Activated CD4-positive, alpha-beta T cell treated with anti-CD3 and anti-CD28 coated beads, Interleukin-2, Interleukin-4, amounts not matched to agents 100 ng/mL and 50 ng/mL, durations not matched to agents 16 hours and 8 hours (primary cell): Measurements from ENCODE around the gene HTRA3.

ENCODE experiments used
- DNase-seq: peaks from one replicate; pipeline ENCODE4 v3.0.0-alpha.2; 2020; ENCODE audit warnings: low spot score

The HTRA3 gene

DNA sequence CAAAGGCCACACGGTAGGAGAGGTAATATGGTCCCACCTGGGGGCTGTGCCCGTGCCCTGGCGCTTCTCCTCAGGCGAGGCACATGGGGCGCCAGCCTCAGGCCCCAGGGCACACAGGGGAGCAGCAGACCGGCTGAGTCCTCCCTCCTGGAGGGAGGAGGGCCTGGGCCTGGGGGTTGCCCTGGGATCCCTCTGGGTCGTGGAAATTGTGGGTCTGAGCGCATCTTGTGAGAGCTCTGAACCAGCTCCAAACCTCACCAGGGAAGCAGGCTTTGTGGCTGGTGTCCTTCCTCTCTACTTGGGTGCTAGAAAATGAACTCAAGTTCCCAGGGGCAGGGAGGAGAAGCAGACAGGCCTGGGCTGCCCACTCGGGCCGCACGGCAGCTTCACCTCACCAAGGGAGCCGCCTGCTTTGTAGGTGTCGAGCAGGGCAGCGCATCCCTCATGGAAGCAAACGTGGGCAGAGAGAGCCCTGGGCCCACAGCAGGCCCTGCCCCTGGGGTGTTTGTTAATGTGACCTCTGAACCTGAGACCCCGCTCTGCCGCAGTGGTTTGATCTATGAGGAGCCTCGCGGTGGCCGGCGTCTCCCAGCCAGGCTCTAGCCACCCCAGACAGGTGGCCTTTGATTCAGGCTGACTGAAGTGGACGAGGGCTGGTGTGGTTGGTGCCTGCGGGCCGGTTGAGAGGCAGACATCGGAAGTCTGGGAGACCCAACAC is 10.8 kb downstream of the HTRA3 start:
- DNase-seq: no peak

DNA sequence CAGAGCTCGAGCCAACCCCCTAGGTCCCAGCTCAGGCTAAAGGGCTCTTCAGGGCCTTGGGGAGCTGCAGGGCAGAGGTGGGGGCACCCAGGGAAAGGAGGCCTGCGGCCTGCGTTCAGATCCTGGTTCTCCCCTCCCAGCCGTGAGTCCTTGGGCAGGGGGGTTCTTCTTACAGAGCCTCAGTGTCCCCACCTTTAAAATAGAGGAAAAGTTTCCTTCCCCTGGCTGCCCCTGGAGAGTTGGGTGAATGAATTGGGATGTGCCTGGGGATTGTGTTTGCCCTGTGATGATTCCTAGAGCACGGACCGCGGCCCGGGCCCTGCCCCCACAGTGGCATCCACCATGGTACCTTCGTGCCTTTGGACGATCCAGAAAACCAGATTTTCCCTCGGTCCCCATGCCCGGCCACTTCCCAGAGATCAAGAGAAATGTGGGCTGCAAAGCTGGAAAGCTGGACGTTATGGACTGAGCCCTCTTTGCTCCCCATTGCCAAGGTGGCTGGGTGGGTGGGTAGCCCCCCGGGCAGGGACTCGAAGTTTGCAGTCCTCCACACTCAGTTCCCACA is 11.4 kb downstream of the HTRA3 start:
- no peak for DNase-seq

DNA sequence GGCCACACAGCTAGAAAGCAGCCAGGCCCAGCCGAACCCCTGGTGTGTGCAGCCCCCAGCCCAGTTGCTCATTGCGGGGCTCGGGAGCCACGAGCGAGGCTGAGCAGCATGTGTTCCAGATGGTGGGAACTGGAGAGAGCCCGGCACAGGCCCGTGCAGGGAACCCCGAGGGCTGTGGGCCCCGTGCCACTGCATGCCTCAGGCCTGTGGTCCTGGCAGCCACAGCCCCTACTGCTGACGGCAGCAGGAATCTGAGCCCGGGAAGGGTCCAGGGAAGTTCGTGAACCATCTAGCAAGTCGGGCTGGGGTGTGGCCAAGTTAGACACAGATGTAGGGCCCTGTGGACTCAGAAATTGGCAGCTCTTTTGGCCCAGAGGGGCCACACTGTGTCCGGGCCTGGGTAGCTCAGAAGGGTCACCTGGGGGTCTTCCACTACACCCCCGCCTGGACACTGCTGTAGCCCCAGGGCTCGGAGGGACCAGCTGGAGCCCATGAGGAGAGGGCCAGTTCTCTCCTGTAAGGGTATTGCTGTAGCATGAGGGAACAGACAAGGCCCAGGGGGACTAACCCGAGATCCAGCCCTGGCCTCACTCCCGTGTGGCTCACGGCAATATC is 12.1 kb downstream of the HTRA3 start:
- no peak for DNase-seq

DNA sequence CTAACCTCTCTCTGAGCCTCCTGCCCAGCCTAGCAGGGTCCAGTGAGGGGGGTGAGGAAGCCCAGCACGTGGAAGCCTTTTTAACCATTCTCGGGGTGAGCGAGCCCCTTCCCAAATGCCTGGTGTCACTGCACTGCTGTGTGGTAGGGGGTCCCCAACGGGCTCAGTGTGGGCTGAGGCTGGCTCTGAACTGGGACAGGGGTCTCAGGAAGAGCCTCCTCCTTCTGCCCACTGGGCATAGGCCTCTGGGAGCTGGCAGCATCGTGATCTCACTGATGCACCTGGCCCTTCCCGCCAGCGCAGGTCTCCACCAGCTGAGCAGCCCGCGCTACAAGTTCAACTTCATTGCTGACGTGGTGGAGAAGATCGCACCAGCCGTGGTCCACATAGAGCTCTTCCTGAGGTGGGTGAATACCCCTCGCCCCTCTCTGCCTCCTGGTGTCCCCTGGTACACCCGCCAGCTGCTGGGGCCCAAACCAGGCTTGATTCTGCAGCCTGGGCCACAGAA is 12.6 kb downstream of the HTRA3 start:
- DNase-seq: no peak

DNA sequence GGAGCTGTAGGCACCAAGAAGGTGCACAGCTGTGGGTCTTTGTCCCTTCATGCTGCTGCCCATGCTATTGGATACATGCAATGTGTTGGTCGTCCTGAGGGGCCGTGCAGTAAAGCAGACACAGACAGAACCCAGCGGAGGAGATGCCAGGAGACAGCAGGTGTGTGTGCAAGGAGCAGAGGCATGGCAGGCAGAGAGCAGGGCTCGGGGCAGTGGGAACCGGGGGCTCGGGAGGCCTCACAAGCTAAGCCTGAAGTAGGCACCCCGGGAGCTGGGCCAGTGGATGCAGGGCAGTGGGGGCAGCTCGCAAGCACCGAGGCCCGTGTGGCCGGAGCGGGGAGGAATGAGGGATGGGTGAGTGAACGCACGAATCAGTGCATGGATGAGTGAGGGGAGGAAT is 13.2 kb downstream of the HTRA3 start:
- DNase-seq: no peak

DNA sequence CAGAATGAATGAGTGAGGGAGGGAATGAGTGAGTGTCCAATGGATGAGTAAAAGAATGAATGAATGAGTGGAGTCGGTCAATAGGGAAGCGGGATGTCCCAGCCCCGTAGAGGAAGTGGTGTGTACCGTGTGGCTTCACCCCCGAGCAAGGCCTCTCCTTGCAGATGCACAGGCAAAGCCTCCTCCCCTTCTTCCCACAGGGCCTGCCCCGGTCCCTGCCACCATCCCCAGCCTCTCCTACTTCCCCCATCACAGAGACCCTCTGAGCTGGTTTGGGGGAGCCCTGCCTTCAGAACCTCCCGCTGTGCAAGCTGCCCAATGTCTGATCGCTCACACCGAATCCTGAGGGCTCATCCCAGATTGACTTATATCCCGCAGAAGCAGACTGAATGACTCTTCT is 13.6 kb downstream of the HTRA3 start:
- DNase-seq: no peak

DNA sequence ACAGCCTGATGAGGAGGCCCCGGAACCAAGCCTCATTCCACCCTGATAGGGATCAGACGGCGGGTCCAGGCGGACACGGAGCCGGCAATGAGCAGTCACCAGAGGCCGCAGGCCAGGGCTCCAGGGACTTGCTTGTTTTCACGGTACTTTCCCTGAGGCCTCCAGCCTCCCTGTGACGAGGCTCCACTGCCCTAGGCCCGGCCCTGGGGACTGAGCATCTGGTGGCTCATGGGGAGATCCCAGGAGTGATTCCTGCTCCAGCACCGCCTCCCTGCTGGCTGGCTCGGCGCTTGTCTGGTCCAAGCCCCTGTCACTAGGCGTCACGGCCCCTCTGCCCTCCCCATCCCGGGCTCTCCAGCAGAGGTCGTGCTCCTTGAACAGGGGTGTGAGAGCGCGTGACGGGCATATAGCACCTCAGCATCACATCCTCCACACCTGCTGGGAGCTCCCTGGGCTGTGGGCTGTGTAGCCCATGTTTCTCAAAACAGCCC is 14.1 kb downstream of the HTRA3 start:
- no peak for DNase-seq

DNA sequence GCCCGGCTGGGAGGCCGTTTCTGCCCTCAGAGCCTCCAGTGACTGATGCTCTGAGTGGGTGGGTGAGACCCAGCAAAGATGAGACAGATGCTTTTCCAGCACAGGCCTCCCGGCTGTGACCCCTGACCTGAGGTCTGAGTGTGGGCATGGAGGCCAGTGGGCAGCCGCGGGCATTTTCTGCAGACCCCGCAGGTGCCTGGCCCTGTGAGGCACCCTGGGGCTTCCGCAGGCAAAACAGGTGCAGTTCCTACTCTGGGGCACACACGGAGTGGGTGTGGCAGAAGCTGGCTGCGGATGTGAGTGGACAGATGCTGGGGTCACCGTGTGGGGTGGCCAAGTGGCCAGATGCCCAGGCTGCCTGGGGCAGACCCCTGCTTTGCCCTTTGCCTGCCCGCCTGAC is 14.8 kb downstream of the HTRA3 start:
- no peak for DNase-seq

DNA sequence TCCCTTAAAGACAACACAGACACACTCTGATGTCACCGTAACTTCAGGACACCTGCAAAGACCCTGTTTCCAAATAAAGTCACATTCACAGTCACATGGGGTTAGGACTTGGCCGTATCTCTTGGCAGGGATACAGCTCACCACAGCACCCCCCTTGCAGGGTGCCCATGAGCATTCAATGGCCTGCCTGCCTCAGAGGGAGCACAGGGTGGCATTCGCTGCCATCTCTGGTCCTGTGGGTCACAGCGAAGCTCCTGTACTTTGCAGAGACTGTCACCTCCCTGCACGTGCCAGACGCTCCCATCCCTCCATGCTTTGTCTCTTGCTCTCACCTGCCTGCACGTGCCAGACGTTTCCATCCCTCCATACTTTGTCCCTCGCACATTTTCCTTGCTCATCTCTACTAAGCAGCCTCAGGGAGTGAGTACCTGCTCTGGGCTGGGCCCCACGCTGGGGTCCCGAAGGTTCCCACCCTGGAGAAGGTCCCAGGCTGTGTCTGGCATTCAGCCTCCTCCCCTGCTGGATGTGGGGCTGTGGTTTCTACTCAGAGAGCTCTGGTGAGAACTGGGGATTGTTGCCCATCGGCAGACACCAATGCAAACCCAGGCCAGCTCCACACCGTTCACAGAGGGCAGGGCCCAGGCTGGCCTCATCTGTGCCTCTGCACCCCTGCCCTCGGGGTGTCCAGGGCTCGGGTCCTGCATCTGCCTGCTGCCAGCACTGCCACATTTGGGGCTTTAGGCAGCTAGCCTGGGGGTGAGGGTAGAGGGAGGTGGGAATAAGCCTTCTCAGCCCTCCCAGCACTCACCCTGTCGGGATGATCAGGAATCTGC is 15.8 kb downstream of the HTRA3 start:
- no peak for DNase-seq

DNA sequence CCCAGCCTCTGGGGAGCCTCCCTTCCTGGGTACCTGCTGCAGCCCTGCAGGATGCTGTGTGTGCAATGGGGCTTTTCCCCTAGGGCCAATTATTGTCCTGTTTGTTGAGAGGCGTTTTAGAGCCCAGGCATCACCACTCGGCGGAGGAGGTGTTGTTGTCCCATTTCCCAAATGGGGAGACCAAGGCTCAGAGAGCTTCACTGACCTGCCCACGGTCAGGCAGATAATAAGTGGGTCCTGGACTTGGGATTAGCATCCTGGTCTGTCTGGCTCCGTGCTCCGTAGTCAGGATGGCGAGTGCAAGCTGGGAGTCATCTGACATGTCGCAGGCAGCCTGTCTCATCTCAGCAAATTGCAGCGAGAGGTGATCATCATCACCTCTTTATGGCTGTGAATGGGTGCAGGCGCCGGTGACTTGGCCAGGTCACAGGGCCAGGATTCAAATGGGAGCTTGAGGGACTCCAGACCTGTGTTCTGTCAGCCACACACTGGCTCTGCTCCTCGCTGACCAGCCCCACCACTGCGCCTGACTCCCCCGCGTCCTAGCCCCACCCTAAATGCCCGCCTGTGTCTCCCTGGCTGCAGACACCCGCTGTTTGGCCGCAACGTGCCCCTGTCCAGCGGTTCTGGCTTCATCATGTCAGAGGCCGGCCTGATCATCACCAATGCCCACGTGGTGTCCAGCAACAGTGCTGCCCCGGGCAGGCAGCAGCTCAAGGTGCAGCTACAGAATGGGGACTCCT is 16.6 kb downstream of the HTRA3 start:
- DNase-seq: no peak

DNA sequence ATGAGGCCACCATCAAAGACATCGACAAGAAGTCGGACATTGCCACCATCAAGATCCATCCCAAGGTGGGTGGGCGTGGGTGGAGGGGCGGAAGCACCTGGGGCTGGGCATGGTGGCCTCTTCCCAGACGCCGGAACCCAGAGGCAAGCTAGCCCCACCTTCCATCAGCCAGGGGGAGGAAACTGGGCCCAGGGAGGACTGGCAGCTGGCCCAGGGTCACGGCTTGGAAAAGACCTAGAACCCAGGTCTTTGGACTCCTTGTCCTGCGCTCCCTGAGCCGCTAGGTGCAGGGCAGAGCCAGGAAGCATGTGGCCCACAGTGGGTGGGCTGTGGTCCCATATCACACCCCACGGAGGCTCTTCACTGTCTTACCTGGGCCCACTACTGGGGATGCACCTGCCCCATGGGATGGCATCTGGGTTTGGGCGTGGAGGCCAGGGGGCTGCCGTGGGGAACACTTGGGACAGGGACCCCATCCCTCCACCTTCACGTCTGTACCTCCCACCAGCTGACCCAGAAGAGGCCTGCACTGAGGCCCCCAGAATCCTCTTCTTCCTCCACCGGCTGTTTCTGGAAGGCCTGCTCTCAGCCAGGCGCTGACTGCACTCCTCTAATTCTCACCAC is 17.3 kb downstream of the HTRA3 start:
- DNase-seq: no peak

DNA sequence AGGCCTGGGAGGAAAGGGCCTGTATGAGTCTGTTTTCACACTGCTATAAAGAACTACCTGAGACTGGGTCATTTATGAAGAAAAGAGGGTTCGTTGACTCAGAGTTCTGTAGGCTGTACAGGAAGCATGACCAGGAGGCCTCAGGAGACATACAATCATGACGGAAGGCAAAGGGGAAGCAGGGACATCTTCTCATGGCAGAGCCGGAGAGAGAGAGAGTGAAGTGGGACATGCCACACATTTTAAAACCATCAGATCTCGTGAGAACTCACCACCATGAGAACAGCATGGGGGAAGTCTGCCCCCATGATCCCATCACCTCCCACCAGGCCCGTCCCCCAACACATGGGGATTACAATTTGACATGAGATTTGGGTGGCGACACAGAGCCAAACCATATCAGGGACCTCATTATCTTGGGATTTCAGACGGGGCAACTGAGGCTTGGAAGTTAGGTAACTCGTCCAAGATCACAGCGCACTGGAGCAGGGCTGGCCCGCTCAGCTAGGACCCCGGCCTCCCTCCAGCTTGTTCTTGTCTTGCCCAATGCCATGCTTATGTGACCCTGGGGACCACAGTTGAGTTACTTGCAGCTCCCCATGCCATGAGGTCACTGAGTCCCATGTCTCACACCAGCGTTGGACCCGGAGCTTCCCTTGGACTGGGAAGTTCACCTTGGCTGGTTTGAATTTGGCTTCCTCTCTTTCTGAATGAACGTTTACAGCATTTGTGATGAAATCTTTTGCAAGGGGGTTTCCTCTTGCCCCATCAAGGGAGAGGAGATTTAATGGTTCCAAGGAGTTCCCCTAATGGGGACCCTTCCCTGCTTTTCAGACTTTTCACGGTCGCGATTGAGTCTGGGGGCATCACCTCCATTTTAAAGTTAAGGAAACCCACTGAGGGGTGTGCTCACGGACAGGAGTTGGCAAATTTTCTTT is 18.1 kb downstream of the HTRA3 start:
- DNase-seq: no peak

DNA sequence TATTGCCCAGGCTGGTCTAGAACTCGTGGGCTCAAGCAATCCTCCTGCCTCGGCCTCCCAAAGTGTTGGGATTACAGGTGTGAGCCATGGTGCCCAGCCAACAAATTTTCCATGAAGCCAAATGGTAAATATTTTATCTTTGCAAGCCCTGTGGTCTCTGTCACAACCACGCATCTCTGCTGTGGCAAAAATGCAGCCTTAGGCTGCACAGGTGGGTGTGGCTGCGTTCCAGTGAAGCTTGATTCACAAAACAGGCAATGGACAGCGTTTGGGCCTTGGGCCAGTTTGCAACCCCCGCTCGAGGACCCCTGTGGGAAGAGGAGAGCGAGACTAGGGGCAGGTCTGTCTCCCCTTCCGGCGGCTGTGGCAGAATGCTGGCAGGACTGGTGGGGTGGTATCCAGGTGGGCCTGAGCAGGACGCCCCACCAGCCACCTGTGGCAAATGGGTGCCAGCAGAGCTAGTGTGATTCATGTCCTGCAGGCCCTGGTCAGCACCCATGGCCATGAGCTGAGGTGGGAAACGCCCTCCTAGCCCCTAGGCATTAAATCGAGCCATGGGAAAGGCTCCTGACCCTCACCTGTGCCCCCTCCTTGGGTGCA is 19.7 kb downstream of the HTRA3 start:
- no peak for DNase-seq

DNA sequence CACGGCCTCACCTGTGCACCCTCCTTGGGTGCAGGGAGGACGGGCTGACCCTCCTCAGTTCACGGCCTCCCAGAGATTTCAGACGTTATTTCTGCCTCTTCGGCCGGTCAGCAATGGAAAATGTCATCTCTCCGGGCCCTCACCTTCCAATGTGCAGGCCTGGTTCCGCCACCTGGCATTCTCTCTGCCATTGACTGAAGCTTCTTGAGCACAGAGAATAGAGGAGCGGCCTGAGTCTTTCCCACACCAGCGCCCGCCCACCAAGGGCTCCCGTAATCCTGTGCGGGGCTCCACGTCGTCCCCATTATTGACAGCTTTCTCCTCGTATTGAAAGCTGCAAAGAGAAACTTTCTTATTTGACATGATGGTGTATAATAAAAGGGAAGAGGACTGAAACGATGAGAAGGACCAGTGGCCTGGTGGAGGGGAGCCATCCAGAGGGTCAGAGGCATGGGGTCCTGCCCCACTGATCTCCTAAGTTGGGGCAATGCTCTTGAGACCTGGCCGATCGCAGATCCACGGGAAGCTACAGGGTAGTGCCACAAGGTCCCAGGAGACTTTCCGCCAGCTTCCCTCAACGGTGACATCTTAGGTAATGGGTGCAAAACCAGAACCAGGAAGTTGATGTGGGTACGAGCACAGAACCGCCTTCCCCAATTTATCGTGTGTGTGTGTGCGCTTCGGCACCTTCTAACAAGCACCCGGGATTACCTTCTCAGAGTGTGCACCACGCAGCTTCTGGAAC is 20.6 kb downstream of the HTRA3 start:
- DNase-seq: no peak

DNA sequence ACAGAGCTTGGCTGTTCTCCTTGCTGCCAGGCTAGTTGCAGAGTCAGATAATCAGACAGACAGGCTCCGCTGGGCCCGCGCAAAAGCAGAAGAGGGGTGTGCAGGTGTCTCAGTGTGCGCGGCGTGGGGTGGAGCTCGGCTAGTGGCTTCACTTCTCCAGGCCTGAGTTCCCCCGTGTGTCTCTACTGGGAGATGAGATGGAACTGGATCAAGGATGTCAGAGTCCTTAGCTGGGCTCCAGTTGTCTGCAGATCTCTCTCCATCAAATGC is 21.1 kb downstream of the HTRA3 start:
- DNase-seq: no peak

DNA sequence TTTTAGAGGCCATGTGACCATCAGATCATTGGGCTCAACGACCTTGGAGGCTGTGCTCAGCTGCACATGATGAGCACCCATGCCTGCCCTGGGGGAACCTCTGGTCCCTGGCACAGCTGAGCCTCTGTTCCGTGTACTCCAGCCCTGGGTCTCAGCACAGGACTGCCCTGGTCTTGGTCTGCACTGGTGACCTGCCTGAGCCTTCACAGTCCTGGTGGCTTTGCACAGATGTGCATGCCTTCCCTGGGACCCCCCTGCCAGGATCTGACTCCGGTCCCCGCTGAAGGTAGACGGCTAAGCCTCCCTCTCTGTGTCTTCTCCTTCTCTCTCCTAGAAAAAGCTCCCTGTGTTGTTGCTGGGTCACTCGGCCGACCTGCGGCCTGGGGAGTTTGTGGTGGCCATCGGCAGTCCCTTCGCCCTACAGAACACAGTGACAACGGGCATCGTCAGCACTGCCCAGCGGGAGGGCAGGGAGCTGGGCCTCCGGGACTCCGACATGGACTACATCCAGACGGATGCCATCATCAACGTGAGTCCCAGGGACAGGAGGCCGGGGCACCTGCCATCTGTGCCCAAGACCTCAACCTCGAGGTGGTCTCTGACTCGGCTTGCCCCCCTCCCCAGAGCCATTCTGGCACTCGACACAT is 21.6 kb downstream of the HTRA3 start:
- no peak for DNase-seq

DNA sequence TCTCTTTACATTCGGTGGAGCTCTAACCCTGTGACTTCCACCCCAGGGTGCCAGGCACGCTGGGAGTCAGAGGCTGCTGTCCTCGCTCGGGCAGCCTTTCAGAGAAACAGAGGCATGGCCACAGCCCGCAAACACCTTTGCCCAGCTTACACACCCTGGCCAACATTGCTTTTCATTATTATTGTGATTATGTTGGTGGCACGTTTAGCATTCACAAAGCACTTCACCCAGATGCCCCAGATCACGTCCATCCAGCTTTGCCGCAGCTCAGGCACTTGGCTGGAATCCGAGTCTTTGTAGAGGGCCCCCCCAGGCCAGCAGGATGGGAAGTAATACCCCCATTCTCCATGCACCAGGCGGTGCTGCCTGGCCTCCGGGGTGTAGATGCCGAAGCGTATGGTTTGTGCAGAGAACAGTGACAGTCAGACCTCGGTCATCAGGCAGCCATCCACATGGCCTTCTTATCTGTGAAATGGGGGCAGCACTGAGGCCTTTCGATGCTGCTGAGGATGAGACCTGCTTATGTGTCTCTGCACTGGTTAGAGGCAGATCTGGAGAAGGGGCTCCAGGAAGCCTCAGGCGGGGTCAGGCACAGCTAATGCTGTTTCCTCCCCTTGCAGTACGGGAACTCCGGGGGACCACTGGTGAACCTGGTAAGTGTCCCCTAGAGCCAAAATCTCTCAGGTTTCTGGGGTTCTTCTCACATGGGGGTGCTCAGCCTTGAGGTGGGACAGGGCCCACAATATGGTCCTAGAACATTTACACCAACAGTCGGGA is 22.3 kb downstream of the HTRA3 start:
- DNase-seq: no peak
